WTC11 (cell line): Measurements from ENCODE around the gene INPP4A. TPM values are rescaled to one million over a fixed set of nuclear protein-coding genes. Genes with fewer than 3 reads are reported as not detected.

Source experiments
- ATAC-seq: fragments of 200-7000 bp; cut with Tn5 transposase; 2 replicates; pipeline ENCODE4 v1.10.0; 2021; ENCODE audit warnings: mild to moderate bottlenecking, moderate library complexity
- CTCF ChIA-PET: fragments of 300-600 bp; sonication (Branson Sonifier 250); formaldehyde crosslinking; loops from one replicate; lab custom pipeline; 2021; ENCODE audit warnings: antibody characterized with exemption; lab: Charles Lee
- POLR2A ChIA-PET: fragments of 350-600 bp; sonication (Branson Sonifier 250); formaldehyde crosslinking; loops from one replicate; lab custom pipeline; 2021; ENCODE audit warnings: antibody characterized with exemption; lab: Charles Lee
- DNase-seq: peaks from one replicate; pipeline ENCODE4 v3.0.0; 2021; ENCODE audit warnings: low spot score
- H3K27ac Mint-ChIP-seq: 2 replicates; pipeline ENCODE4 v1.8.0; 2021; ENCODE audit warnings: mixed read lengths
- H3K27me3 Mint-ChIP-seq: 2 replicates; pipeline ENCODE4 v1.8.0; 2021; ENCODE audit warnings: low read depth, mild to moderate bottlenecking, moderate library complexity, mixed read lengths
- H3K36me3 Mint-ChIP-seq: 2 replicates; pipeline ENCODE4 v1.8.0; 2021; ENCODE audit warnings: mixed read lengths
- H3K4me1 Mint-ChIP-seq: 2 replicates; pipeline ENCODE4 v1.8.0; 2022; ENCODE audit warnings: mixed read lengths
- H3K4me3 Mint-ChIP-seq: 2 replicates; pipeline ENCODE4 v1.8.0; 2021; ENCODE audit warnings: mild to moderate bottlenecking, moderate library complexity, mixed read lengths
- H3K9me3 Mint-ChIP-seq: 2 replicates; pipeline ENCODE4 v1.8.0; 2021; ENCODE audit warnings: mixed read lengths
- ESRRA ChIP-seq: sonication (generic); formaldehyde crosslinking; IDR thresholded peaks from 2 replicates; pipeline ENCODE4 v1.8.1; 2022; ENCODE audit warnings: mild to moderate bottlenecking, missing genetic modification reagents, borderline replicate concordance
- GRHL2 ChIP-seq: fragments of 250-450 bp; sonication (Bioruptor Pico); IDR thresholded peaks from 2 replicates; pipeline ENCODE4 v1.8.0; 2022; ENCODE audit warnings: mild to moderate bottlenecking, moderate library complexity; ENCODE audit not compliant: insufficient replicate concordance, severe bottlenecking
- NFATC4 ChIP-seq: fragments of 250-450 bp; sonication (Bioruptor Pico); IDR thresholded peaks from 2 replicates; pipeline ENCODE4 v1.9.0; 2021; ENCODE audit warnings: mild to moderate bottlenecking
- SMAD3 ChIP-seq: sonication (generic); formaldehyde crosslinking; IDR thresholded peaks from 2 replicates; pipeline ENCODE4 v1.8.0; 2022; ENCODE audit warnings: missing genetic modification reagents, mild to moderate bottlenecking, borderline replicate concordance
- TEAD1 ChIP-seq: sonication (generic); formaldehyde crosslinking; IDR thresholded peaks from 2 replicates; pipeline ENCODE4 v1.8.0; 2022; ENCODE audit warnings: mild to moderate bottlenecking, missing genetic modification reagents
- TEAD4 ChIP-seq: sonication (generic); formaldehyde crosslinking; IDR thresholded peaks from 2 replicates; pipeline ENCODE4 v1.8.0; 2022; ENCODE audit warnings: mild to moderate bottlenecking, missing genetic modification reagents
- ZNF121 ChIP-seq: sonication (generic); formaldehyde crosslinking; IDR thresholded peaks from 2 replicates; pipeline ENCODE4 v1.8.0; 2023; ENCODE audit warnings: missing genetic modification reagents
- ZNF317 ChIP-seq: sonication (generic); formaldehyde crosslinking; IDR thresholded peaks from 2 replicates; pipeline ENCODE4 v1.8.1; 2023; ENCODE audit warnings: low read depth, mild to moderate bottlenecking, moderate library complexity, missing genetic modification reagents, borderline replicate concordance
- ZNF416 ChIP-seq: fragments of 250-450 bp; sonication (Bioruptor Pico); IDR thresholded peaks from 2 replicates; pipeline ENCODE4 v1.9.0; 2021; ENCODE audit warnings: mild to moderate bottlenecking, inconsistent platforms
- ZNF423 ChIP-seq: fragments of 250-450 bp; sonication (Bioruptor Pico); IDR thresholded peaks from 2 replicates; pipeline ENCODE4 v2.1.2; 2022; ENCODE audit warnings: mild to moderate bottlenecking, moderate library complexity
- total RNA-seq: library from RNA; stranded (reverse); gene quantifications from 3 replicates; pipeline ENCODE4 v1.2.3, GENCODE V29; 2021
- TF ChIP-seq, protein P1 (sequence below): sonication (generic); formaldehyde crosslinking; IDR thresholded peaks from 2 replicates; pipeline ENCODE4 v1.8.1; 2023; ENCODE audit warnings: mild to moderate bottlenecking, moderate library complexity, missing genetic modification reagents
- TF ChIP-seq, protein P2 (sequence below): sonication (generic); formaldehyde crosslinking; conservative IDR thresholded peaks from 2 replicates; pipeline ENCODE4 v1.8.1; 2022; ENCODE audit warnings: mild to moderate bottlenecking, missing genetic modification reagents
- TF ChIP-seq, protein P3 (sequence below): fragments of 200-600 bp; IDR thresholded peaks from 2 replicates; pipeline ENCODE4 v1.8.0; 2022; ENCODE audit warnings: antibody characterized with exemption
- TF ChIP-seq, protein P4 (sequence below): sonication (generic); formaldehyde crosslinking; IDR thresholded peaks from 2 replicates; pipeline ENCODE4 v1.8.0; 2023; ENCODE audit warnings: mild to moderate bottlenecking, missing genetic modification reagents
- TF ChIP-seq, protein P5 (sequence below): fragments of 250-450 bp; sonication (Bioruptor Pico); IDR thresholded peaks from 2 replicates; pipeline ENCODE4 v1.9.0; 2021; ENCODE audit warnings: mild to moderate bottlenecking, borderline replicate concordance
- TF ChIP-seq, protein P6 (sequence below): sonication (generic); formaldehyde crosslinking; IDR thresholded peaks from 2 replicates; pipeline ENCODE4 v1.8.0; 2022; ENCODE audit warnings: mild to moderate bottlenecking, missing genetic modification reagents

The INPP4A gene
- total RNA-seq, 1 experiment from 2014 or later = 38.3 TPM

DNA sequence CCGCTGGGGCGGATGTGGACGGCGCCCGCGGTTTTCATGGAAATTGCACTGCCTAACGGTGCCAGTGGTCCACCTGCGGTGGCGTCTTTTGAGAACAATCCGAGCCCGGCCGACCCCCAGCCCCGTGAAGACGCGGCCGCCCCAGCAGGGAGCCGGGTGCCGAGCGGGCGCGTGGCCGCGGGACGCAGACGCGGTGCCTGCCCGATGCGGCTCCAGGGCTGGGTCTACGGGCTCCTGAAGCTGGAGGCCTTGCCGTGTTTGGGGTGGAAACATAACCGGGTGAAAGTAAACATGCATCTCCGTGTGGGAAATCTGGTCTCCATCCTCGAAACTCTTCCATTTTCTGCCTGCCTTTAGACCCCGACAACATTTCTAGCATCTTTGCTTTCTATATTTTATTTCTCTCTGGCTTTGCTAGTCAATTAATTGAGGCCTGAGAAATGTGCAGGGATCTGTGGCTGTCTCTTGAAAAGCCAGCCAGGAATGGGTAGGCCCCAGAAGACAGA is 572 bp downstream of the INPP4A start (continued):
- no peak for TF ChIP-seq ZNF317

DNA sequence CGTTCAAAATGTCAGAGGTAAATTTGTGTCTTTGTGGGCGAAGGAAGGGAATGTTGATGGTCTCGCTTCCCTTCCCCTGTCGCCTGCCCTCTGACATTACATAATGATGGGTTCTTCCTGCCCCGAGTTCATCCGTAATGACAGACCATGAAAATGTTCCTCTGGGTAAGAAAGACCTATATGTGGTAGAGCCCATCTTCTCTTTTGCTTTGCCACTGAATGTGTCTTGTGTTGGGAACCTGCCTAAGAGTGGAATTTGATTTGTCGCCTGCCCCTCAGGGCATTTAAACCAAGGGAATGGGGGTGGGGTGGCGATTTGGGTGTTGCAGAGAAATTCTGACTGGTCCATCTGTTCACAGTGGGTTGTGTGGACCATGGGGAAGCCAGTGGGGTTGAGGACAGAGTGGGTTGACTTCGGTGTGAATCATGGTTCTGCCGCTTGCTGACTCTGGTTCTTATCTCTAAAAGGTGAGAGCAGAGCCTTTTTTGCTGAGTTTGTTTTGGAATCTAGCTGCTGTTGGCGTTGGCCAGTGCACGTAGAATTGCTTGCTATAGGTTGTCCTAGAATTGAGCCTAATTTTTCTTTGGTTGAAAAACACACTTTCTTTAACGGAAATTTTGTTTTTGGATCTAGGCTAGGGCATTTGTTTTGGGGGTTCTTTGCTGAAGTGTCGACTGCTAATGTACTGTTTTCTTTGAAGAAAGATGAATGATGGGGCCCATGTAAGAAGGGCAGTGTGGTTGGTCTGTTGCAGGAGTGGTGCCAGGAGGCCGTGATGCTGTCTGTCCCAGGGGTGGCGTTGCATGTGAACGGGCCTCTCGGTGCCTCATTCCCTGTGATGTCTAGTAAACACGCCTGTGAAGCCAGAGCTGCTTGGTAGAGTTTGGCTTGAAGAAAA is 1.3 kb downstream of the INPP4A start:
- peaks cover 74% of the 10 kb centered on the region for H3K4me1 Mint-ChIP-seq
- POLR2A ChIA-PET = no interaction called here
- peak overlapping the region; percentile 78 for H3K27ac Mint-ChIP-seq

More for the DNA sequence above, 1.3 kb downstream of the INPP4A start:
- TF ChIP-seq ZNF423 = no peak
- TF ChIP-seq NFATC4 (CRISPR knock-in tag) = no peak
- no peak for TF ChIP-seq ZNF317
- no peak for TF ChIP-seq TEAD1 (CRISPR knock-in tag)
- TF ChIP-seq, protein P1, sequence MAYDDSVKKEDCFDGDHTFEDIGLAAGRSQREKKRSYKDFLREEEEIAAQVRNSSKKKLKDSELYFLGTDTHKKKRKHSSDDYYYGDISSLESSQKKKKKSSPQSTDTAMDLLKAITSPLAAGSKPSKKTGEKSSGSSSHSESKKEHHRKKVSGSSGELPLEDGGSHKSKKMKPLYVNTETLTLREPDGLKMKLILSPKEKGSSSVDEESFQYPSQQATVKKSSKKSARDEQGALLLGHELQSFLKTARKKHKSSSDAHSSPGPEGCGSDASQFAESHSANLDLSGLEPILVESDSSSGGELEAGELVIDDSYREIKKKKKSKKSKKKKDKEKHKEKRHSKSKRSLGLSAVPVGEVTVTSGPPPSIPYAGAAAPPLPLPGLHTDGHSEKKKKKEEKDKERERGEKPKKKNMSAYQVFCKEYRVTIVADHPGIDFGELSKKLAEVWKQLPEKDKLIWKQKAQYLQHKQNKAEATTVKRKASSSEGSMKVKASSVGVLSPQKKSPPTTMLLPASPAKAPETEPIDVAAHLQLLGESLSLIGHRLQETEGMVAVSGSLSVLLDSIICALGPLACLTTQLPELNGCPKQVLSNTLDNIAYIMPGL (CRISPR knock-in tag) = no peak
- TF ChIP-seq, protein P2, sequence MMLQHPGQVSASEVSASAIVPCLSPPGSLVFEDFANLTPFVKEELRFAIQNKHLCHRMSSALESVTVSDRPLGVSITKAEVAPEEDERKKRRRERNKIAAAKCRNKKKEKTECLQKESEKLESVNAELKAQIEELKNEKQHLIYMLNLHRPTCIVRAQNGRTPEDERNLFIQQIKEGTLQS (CRISPR knock-in tag) = no peak
- TF ChIP-seq, protein P3, sequence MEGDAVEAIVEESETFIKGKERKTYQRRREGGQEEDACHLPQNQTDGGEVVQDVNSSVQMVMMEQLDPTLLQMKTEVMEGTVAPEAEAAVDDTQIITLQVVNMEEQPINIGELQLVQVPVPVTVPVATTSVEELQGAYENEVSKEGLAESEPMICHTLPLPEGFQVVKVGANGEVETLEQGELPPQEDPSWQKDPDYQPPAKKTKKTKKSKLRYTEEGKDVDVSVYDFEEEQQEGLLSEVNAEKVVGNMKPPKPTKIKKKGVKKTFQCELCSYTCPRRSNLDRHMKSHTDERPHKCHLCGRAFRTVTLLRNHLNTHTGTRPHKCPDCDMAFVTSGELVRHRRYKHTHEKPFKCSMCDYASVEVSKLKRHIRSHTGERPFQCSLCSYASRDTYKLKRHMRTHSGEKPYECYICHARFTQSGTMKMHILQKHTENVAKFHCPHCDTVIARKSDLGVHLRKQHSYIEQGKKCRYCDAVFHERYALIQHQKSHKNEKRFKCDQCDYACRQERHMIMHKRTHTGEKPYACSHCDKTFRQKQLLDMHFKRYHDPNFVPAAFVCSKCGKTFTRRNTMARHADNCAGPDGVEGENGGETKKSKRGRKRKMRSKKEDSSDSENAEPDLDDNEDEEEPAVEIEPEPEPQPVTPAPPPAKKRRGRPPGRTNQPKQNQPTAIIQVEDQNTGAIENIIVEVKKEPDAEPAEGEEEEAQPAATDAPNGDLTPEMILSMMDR = no peak
- TF ChIP-seq, protein P4, sequence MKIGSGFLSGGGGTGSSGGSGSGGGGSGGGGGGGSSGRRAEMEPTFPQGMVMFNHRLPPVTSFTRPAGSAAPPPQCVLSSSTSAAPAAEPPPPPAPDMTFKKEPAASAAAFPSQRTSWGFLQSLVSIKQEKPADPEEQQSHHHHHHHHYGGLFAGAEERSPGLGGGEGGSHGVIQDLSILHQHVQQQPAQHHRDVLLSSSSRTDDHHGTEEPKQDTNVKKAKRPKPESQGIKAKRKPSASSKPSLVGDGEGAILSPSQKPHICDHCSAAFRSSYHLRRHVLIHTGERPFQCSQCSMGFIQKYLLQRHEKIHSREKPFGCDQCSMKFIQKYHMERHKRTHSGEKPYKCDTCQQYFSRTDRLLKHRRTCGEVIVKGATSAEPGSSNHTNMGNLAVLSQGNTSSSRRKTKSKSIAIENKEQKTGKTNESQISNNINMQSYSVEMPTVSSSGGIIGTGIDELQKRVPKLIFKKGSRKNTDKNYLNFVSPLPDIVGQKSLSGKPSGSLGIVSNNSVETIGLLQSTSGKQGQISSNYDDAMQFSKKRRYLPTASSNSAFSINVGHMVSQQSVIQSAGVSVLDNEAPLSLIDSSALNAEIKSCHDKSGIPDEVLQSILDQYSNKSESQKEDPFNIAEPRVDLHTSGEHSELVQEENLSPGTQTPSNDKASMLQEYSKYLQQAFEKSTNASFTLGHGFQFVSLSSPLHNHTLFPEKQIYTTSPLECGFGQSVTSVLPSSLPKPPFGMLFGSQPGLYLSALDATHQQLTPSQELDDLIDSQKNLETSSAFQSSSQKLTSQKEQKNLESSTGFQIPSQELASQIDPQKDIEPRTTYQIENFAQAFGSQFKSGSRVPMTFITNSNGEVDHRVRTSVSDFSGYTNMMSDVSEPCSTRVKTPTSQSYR (CRISPR knock-in tag) = no peak
- TF ChIP-seq GRHL2 = no peak
- TF ChIP-seq, protein P5, sequence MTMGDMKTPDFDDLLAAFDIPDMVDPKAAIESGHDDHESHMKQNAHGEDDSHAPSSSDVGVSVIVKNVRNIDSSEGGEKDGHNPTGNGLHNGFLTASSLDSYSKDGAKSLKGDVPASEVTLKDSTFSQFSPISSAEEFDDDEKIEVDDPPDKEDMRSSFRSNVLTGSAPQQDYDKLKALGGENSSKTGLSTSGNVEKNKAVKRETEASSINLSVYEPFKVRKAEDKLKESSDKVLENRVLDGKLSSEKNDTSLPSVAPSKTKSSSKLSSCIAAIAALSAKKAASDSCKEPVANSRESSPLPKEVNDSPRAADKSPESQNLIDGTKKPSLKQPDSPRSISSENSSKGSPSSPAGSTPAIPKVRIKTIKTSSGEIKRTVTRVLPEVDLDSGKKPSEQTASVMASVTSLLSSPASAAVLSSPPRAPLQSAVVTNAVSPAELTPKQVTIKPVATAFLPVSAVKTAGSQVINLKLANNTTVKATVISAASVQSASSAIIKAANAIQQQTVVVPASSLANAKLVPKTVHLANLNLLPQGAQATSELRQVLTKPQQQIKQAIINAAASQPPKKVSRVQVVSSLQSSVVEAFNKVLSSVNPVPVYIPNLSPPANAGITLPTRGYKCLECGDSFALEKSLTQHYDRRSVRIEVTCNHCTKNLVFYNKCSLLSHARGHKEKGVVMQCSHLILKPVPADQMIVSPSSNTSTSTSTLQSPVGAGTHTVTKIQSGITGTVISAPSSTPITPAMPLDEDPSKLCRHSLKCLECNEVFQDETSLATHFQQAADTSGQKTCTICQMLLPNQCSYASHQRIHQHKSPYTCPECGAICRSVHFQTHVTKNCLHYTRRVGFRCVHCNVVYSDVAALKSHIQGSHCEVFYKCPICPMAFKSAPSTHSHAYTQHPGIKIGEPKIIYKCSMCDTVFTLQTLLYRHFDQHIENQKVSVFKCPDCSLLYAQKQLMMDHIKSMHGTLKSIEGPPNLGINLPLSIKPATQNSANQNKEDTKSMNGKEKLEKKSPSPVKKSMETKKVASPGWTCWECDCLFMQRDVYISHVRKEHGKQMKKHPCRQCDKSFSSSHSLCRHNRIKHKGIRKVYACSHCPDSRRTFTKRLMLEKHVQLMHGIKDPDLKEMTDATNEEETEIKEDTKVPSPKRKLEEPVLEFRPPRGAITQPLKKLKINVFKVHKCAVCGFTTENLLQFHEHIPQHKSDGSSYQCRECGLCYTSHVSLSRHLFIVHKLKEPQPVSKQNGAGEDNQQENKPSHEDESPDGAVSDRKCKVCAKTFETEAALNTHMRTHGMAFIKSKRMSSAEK (CRISPR knock-in tag) = no peak
- TF ChIP-seq ESRRA (CRISPR knock-in tag) = no peak
- TF ChIP-seq TEAD4 (CRISPR knock-in tag) = no peak
- TF ChIP-seq SMAD3 = no peak
- TF ChIP-seq ZNF121 (CRISPR knock-in tag) = no peak
- TF ChIP-seq ZNF416 (CRISPR knock-in tag) = no peak
- TF ChIP-seq, protein P6, sequence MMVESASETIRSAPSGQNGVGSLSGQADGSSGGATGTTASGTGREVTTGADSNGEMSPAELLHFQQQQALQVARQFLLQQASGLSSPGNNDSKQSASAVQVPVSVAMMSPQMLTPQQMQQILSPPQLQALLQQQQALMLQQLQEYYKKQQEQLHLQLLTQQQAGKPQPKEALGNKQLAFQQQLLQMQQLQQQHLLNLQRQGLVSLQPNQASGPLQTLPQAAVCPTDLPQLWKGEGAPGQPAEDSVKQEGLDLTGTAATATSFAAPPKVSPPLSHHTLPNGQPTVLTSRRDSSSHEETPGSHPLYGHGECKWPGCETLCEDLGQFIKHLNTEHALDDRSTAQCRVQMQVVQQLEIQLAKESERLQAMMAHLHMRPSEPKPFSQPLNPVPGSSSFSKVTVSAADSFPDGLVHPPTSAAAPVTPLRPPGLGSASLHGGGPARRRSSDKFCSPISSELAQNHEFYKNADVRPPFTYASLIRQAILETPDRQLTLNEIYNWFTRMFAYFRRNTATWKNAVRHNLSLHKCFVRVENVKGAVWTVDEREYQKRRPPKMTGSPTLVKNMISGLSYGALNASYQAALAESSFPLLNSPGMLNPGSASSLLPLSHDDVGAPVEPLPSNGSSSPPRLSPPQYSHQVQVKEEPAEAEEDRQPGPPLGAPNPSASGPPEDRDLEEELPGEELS = no peak
- TF ChIP-seq, all 79 proteins: peak for 0
- H3K36me3 Mint-ChIP-seq = no peaks in the 10 kb centered on the region
- ATAC-seq = no peak
- H3K4me3 Mint-ChIP-seq = peak overlapping the region; percentile 90
- CTCF ChIA-PET = no interaction called here
- no peaks in the 10 kb centered on the region for H3K9me3 Mint-ChIP-seq
- no peak for DNase-seq
- H3K27me3 Mint-ChIP-seq = no peaks in the 10 kb centered on the region
